Measurements from ENCODE around the gene CLTA.

DNA sequence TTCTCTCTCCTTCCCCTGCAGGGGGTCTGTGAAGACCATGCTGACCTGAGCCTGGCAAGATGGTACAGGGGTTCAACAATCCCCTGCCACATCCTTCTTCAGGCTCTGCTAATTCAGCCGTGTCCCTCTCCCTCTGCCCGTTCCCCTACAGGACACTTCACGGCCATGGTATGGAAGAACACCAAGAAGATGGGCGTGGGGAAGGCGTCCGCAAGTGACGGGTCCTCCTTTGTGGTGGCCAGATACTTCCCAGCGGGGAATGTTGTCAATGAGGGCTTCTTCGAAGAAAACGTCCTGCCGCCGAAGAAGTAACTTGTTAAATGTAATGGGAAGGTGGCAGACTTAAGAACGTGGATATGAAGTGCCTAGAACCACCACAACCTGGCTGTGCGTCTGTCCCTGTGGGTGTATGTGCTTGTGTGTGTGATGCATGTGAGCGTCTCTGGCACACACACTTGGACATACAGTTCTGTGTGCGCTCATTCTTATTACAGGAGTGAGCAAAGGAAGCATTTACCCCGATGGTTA lies 28.4 kb upstream of the CLTA start:
- TF ChIP-seq, protein P1, sequence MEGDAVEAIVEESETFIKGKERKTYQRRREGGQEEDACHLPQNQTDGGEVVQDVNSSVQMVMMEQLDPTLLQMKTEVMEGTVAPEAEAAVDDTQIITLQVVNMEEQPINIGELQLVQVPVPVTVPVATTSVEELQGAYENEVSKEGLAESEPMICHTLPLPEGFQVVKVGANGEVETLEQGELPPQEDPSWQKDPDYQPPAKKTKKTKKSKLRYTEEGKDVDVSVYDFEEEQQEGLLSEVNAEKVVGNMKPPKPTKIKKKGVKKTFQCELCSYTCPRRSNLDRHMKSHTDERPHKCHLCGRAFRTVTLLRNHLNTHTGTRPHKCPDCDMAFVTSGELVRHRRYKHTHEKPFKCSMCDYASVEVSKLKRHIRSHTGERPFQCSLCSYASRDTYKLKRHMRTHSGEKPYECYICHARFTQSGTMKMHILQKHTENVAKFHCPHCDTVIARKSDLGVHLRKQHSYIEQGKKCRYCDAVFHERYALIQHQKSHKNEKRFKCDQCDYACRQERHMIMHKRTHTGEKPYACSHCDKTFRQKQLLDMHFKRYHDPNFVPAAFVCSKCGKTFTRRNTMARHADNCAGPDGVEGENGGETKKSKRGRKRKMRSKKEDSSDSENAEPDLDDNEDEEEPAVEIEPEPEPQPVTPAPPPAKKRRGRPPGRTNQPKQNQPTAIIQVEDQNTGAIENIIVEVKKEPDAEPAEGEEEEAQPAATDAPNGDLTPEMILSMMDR (tag by site-specific recombination; IDR thresholded peaks at IDR 0.05) = no peak
- TF ChIP-seq SCRT2 (tag by site-specific recombination; IDR thresholded peaks at IDR 0.05) (no peak), ZNF211 (tag by site-specific recombination; IDR thresholded peaks at IDR 0.05; ENCODE audit: low read depth) (no peak), BCL11A (tag by site-specific recombination; IDR thresholded peaks at IDR 0.05; ENCODE audit: low read depth) (no peak), ZNF501 (tag by site-specific recombination; IDR thresholded peaks at IDR 0.05) (no peak), ZBTB8A (tag by site-specific recombination; IDR thresholded peaks at IDR 0.05) (no peak), ZNF423 (tag by site-specific recombination; IDR thresholded peaks at IDR 0.05) (no peak), SETDB1 (IDR thresholded peaks at IDR 0.05; ENCODE audit: insufficient read length, low read length) (no peak)
- TF ChIP-seq, protein P2, sequence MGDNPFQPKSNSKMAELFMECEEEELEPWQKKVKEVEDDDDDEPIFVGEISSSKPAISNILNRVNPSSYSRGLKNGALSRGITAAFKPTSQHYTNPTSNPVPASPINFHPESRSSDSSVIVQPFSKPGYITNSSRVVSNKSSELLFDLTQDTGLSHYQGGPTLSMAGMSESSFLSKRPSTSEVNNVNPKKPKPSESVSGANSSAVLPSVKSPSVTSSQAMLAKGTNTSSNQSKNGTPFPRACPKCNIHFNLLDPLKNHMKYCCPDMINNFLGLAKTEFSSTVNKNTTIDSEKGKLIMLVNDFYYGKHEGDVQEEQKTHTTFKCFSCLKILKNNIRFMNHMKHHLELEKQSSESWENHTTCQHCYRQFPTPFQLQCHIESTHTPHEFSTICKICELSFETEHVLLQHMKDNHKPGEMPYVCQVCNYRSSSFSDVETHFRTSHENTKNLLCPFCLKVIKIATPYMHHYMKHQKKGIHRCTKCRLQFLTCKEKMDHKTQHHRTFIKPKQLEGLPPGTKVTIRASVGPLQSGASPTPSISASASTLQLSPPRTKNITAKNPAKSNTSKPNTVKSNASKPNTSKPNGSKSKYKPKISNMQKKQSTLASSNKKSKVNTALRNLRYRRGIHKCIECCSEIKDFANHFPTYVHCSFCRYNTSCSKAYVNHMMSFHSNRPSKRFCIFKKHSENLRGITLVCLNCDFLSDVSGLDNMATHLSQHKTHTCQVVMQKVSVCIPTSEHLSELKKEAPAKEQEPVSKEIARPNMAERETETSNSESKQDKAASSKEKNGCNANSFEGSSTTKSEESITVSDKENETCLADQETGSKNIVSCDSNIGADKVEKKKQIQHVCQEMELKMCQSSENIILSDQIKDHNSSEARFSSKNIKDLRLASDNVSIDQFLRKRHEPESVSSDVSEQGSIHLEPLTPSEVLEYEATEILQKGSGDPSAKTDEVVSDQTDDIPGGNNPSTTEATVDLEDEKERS (tag by site-specific recombination; IDR thresholded peaks at IDR 0.05) = no peak
- TF ChIP-seq, protein P3, sequence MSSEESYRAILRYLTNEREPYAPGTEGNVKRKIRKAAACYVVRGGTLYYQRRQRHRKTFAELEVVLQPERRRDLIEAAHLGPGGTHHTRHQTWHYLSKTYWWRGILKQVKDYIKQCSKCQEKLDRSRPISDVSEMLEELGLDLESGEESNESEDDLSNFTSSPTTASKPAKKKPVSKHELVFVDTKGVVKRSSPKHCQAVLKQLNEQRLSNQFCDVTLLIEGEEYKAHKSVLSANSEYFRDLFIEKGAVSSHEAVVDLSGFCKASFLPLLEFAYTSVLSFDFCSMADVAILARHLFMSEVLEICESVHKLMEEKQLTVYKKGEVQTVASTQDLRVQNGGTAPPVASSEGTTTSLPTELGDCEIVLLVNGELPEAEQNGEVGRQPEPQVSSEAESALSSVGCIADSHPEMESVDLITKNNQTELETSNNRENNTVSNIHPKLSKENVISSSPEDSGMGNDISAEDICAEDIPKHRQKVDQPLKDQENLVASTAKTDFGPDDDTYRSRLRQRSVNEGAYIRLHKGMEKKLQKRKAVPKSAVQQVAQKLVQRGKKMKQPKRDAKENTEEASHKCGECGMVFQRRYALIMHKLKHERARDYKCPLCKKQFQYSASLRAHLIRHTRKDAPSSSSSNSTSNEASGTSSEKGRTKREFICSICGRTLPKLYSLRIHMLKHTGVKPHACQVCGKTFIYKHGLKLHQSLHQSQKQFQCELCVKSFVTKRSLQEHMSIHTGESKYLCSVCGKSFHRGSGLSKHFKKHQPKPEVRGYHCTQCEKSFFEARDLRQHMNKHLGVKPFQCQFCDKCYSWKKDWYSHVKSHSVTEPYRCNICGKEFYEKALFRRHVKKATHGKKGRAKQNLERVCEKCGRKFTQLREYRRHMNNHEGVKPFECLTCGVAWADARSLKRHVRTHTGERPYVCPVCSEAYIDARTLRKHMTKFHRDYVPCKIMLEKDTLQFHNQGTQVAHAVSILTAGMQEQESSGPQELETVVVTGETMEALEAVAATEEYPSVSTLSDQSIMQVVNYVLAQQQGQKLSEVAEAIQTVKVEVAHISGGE (tag by site-specific recombination; conservative IDR thresholded peaks at IDR 0.05; ENCODE audit: low read depth) = no peak
